ENCODE measurements around the gene TMEFF2. TPM values are rescaled to one million over a fixed set of nuclear protein-coding genes. Genes with fewer than 3 reads are reported as not detected.
"Not testable (repeated sequence)": the region's sequence is repeated elsewhere in the genome, so short reads cannot be mapped to it uniquely, and the experiment has no call there.

The TMEFF2 gene
- total RNA-seq, 1 donor from 2014 or later = not detected

DNA sequence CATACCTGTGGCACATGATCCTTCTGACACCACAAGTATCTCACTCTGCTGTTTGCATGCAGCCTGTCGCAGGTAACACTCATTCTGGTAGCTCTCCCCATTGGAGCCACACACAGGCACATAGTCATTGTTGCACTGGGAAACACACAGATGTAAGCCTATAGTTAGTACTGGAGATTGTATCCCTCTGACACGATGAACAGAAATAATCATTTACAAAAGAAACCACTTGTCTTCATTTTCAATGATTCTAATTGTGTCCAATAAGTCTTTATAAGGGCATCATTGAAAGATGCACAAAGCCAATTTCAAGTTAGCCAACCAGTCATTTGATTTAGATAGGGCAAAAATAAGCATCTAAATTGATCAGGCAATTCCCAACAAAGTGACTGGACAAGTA lies 10.4 kb downstream of the TMEFF2 start:
- no peak for DNase-seq (ENCODE audit: low spot score)

DNA sequence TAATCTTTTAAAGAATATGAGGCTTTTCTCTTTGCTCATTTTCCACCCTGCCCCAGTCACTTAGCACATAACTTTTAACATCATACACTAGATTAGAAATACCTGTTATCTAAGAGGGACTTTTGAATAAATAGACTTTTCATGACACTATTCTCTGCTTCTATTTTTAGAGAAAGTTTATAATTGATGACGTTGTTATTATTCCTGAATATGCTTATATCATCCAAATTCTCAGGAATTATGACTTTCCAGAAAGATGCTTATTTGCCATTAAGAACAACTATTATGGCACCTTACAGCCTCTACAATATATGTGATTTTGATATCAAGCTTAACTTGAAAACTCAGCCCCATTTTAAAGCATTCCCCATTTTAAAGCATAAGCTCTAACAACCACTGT lies 11.4 kb downstream of the TMEFF2 start:
- DNase-seq (ENCODE audit: low spot score) = no peak

DNA sequence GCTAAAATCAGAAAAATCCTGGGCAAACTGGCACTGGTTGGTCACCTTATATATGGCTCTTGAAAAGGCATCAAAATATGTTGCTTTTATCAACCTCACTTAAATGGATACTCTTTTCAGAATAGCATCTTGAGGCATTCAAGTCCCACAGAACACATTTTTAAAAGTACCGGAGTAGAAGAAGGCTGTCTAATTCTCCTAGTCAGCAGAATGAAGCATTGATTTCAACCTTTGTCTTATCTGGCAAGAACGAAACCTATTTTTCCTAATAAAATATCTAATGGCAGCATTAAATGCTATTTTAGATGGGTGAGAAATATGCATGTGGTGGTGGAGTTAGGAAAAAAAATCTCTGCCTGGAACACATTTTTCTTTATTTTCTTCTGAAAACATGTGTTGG lies 27.8 kb downstream of the TMEFF2 start:
- DNase-seq (ENCODE audit: low spot score) = no peak

DNA sequence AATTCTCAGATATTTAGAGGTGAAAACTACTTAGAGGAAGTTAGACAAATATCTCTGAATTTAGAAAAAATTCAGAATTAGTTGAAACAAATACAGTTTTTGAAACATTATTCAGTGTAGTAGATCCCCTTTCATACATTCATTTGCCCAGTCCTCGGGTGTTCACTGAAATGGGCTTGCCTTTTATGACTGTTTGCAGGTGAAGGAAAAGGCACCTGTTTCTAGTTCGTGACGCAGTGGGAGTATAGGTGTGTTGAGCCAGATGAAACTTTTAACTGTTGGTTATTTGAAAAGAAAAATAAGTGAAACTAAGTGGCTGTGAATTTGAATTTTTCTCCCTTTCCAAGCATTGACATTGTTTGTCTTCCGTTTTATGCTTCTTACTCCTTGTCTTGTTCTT lies 28.9 kb downstream of the TMEFF2 start:
- DNase-seq (ENCODE audit: low spot score) = no peak

DNA sequence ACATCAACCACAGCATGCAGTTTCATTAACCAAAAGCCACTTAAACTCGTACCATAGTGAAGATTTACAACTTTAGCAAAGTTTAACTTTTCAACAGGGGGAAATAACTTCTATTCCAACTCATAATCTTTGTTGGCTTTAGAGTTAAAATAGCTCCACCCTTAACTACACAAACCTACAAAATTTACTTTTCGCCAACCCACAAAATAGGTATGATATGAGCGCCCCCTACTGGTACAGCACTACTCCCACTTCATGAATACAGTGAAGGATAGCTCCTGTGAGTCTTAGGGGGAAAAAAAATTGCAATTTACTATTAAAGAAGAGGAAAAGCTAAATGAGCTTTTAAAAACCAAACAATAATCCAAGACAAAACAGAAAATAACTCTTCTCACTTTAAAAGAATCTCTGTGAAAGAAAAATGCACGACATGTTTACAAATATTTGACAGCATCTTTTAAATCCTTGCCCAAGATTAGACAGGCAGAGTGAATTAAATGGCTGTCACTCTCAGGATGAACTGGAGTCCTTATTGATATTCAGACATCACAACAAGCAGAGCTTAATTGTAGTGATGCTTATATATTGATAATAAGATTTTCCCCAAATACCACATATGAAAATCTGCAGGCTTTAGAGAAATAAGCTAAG lies 32.2 kb downstream of the TMEFF2 start:
- DNase-seq (ENCODE audit: low spot score) = no peak

DNA sequence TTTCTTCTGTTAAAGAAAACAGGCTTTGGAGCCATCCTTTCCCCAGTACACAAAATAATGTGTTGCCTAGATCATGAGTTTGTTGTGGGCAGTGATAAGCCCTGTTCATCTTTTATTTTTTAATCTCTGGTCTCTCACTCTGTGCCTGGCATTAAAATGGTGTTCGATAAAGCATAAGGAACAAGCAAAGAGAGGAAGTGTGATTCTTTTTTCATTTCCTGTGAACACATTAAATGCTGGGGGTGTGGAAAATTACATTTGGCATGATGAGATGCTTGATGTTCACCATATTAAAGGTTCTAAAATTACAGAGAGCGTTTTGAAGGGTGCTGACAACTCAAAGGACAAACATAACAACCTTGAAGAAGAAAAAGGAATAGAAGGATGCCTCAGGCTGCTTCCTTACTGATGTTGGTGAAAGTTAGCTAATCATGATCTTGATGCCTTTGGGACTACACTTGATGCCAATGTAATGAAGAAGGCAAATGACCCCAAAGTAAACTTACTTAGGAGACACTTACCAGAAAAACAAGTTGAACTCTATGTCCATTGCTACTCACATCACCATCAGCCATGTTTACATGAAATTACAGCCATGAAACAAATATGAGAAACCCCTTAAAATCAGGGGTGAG lies 33.0 kb downstream of the TMEFF2 start:
- no peak for DNase-seq (ENCODE audit: low spot score)

DNA sequence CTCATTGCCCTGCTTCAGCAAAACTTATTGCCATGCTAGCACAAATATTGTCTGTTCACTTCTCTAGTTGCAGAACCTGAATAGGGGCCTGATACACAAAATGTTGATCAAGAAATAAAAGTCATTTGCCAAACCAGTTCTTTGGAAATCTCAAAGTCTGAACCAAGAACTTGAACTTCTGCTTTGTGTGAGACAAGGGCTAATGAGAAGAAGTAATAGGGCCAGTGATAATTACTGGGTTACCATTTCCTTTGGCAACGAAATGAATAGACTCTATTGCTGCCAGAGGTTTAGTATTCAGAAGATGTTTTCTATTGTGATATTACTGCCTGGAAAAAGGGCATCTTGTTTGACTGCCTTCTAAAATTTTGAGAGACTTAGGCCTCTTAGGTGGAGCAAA lies 35.0 kb downstream of the TMEFF2 start:
- no peak for DNase-seq (ENCODE audit: low spot score)

DNA sequence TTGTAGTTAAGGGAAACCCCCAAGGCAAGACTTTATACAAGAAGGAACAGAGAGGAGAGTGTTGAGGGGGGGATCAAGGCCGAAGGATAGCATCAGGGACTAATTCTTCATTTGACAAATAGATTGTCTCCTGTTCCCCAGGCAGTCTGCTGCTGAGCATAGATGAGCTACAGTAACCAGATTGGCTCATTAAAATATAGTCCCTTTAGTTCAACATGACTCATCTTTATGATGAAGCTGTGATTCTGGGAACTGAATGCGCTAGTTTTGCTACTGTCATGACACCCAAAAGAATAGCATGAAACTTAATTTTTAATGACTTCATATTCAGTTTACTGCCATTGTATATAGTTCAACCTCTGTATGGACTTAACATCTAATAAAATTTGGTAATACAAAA lies 35.5 kb downstream of the TMEFF2 start:
- no peak for DNase-seq (ENCODE audit: low spot score)

DNA sequence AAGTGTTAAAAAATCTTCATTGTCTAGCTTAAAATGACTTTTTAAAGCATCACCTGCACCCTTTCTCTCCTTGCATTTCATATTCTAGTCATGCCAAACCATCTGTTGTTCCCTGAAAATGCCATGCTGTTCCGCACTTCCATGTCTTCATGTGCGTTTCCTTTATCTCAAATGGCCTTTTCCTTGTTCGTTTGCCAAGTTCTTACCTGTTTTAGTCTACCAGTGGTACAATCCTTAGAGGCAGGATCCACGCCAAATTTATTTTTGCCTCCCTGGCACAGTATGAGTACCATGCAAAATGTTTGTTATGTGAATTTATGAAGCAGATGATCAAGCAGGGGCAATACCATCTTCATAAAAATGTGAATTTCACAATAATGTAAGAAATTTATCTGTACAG lies 37.0 kb downstream of the TMEFF2 start:
- no peak for DNase-seq (ENCODE audit: low spot score)

DNA sequence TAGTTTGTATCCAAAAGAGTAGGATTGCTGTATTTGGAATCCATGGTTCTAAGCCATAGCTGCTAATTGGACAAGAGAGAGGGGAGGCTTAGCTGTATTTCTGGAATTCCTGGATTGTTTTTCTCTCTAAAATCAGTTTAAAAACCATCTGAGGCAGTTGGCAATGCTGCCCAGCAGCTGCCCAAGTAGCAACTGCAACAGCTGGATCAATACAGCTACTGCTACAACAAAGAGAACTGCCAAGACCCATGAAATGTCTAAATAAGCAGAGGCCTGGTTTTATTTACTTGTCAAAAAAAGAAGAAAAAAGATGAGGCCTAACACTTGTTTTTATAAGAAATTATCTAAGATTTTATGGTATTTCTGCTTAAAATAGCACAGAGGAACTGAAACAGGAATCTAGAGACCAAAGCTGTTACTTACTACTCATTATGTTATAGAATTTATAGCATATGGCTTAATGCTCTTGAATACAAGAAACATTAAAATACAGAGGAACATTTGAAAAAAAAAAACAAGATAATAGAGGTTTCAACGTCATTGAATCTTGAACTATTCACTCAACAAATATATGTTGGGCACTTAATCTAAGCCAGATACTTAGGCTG lies 39.1 kb downstream of the TMEFF2 start:
- DNase-seq (ENCODE audit: low spot score) = no peak

DNA sequence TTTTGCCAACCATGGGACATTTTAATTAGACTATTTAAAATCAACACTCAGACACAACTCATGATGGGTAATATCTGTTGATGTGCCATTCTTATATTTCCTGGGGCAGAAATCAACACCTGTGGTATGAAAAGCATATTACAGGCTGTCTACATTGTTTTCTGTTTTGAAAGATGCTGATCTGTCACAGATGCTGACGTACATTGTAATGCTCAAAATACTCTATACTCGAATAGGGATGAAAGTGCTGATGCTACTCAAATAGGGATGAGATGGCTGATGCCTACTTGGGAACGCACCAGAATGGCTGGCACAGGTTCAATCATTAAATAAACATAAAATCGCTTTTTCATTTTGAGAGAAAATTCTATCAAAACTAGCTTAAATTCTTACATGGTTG lies 41.2 kb downstream of the TMEFF2 start:
- DNase-seq (ENCODE audit: low spot score) = no peak

DNA sequence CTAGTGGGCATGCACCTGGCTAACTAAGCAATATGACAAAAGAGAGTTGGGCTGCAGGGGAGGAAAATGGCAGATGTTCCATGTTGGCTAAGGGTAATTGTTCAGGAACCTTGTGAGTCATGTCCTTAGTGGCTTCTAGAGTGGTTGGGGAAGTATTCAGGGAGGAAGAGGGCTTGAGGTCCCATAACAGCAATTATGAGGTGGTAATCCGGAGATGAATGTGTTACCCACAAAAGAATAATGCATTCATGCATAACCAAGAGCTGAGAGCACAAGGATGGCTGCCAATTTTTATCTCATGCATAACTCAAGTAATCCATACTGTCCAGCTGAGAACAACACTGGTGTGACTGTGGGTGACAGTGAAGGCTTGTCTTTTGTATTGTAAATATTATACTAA lies 42.9 kb downstream of the TMEFF2 start:
- DNase-seq (ENCODE audit: low spot score) = no peak

DNA sequence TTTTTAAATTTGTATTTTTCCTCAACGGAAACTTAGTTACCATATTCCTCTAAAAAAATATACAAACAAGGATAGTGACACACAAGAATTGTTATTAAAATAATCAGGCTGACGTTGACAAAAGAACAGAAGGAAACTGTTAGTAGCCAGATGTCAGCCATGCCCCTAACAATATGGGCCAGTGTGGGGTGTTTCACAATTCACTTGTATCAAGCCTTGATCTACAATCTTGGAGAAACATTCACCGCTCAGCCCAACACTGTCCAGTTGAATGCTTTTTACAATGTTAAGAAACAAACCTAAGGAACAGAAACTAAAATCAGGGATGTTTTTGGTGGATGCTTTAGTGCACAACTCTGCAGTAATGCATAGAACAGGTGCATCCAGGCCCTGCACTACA lies 44.6 kb downstream of the TMEFF2 start:
- DNase-seq (ENCODE audit: low spot score) = no peak

DNA sequence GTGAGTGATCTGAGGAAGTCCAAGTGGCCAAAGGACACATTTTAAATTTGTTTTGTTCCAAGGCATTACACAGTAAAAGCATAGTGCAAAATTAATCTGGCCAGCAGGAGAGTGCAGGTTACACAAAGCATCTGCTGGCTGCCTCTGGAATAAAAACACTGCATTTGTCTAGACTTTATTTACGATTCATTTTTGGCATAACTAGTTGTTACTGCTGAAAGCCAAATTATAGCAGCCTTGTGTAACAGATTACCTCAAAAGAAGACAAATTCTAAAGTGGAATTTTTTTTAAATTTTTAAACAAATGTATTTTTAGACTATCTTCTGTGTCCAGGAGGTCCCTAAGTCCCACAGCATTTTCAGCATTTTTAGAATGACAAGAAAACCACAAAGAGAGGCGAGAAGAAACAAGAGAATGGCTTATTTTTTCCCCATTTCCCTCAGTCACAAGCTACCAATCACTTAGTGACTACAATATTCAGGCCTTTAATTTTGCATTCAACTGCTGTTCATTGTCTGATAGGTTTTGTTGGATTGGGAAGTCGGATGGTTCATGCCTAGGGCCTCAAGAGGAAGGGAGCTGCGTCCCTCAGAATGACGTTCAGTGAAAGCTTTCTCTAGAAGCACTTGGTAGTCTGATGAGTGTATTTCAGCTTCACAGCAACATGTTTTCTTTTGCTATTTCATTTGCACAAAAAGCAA lies 46.0 kb downstream of the TMEFF2 start:
- no peak for DNase-seq (ENCODE audit: low spot score)

DNA sequence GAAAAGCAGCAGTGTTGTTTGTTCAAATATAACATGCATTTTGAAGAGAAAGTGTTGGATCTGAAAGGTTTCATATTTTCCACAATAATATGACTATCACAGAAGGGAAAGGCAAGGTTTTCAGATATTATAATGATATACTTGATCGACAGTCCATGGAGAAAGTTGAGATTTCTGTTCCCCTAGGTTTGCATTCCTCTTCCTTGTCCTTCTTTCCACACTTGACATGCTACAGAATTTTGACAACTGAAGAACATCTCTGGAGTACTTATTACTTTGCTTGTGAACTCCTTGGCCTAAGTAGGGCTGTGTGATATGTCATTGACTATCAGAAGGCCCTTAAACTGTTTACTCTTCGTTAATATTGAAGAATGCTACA lies 46.5 kb downstream of the TMEFF2 start:
- no peak for DNase-seq (ENCODE audit: low spot score)

DNA sequence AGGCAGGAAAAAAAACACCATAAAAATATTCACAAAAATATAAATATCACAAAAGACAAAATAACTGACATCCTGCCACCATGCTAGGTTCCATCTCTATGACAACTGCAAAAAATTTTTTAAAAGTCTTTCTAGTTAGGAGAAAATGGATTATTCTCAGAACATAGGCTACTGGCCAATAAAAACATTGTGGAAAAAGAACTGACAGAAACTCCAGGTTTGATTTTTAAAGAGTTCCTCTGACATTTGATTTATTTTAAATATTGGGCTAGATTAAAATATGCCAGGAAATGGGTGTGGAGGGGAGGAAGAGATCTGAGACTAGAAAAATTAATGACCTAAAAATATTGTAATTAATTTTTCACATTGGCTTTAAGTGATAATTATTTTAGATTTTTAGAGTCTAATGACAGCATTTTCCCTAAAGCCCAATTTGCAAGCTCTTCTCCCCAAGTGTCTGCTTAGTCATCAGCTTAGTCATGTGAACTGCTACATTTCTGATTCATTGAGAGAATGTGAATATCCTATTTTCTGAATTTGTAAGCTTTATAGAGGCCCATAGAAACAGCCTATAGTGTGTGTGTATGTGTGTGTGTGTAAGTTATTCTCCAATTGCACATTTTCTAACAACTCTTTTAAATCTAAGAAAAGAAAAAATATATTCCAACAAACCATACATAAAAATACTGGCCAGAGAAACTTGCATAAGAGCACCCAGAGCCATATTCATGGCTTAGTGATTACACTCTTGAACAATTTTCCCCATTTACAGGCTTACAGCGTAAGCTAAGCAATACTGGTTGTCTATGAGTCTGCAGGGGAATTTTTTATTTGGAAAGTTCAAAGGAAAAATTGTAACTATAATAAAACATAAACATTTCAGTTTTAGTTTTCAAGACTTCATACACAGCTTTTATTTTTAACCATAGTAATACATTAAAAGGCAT lies 48.4 kb downstream of the TMEFF2 start:
- no peak for DNase-seq (ENCODE audit: low spot score)

DNA sequence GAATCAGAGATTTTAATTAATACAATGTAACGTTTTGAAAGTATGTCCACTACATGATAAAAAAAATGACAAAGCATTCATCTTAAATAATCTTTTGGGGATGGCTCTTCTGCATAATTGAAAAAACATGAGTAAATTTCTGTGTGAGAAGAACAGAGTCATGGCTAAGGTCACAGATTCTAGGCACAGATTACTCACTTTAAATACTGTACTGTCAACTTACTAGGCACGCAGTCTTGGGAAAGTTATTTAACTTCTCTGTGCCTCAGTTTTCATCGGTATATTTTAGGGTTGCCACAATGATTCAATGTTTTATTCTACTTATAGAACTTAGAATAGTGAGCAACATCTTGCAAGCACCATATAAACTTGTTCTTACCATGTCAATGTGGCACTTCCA lies 49.2 kb downstream of the TMEFF2 start:
- DNase-seq (ENCODE audit: low spot score) = no peak

DNA sequence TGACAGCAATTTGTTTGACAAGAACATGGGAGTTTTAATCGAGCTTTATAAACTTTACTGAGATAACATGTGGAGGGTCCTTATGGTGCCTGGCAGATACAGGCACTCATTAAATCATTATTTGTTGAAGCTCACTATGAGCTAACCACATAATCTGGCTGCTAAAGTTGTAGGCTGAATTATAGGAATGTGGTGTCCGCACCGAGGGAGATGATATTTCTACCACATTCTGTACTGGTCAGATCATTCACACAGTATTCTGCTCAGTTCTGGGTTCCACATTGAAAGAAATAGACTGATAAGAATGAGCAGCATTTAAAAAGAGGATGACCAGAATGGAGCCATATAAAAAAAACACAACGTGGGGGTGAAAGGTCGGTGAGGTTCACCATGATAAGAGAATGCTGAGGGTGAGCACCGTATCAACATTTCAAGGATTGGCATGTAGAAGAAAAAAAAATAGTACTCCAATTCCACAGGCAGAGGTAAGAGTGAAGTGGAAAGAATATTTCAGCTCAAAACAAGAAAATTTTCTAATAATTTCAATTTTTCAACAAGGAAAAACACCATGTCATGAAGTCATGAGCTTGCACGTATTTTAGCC lies 54.4 kb downstream of the TMEFF2 start:
- DNase-seq (ENCODE audit: low spot score) = no peak

DNA sequence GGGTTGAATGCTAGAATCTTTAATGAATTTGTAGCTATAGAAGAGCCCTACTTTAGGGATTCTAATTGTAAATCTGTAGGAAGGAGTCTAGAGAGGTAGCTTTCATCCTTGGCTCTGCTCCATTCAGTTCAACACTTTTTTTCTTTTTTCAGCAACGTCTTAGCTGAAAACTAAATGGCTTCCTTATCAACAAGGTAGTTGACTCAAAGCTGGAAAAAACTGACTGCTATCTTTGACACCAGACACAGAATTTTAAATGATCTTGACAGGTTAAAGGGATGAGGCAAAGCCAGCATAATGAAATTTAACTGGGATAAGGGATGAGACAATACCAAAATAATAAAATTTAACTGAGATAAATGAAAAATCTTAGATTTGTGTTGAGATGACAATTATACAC lies 54.9 kb downstream of the TMEFF2 start:
- DNase-seq (ENCODE audit: low spot score) = no peak

DNA sequence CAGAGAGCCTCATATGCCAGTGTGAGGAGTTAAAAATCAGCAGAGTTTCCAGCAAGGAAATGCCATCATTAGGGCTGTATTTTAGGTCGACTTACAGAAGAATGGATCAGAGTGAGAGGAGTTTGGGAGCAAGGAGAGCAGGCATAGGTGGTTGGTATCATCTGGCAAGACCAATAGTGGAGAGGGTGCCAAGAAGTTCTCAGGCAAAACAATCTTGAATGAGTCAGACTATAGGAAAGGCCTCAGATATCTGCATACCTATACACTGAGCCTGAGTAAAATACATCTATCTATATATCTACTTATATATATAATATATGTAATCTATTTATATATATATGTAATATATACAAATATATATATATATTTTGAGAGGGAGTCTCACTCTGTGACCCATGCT lies 57.3 kb downstream of the TMEFF2 start:
- no peak for DNase-seq (ENCODE audit: low spot score)

DNA sequence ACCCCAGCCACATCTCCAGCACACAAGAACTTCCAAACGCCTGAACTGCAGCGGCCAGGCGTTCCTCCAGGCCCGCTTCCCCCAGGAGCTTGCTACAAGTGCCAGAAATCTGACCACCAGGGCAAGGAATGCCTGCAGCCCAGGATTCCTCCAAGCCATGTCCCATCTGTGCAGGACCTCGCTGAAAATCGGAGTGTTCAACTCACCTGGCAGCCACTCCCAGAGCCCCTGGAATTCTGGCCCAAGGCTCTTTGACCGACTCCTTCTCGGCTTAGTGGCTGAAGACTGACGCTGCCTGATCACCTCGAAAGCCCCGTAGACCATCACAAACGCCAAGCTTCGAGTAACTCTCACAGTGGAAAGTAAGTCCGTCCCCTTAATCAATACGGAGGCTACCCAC lies 62.1 kb downstream of the TMEFF2 start:
- not testable (repeated sequence) for DNase-seq (ENCODE audit: low spot score)
